HG03442 (cell line): ENCODE results near the gene HRH3.

Experiments
- ATAC-seq: cut with Tn5 transposase; IDR thresholded peaks from one replicate; pipeline ENCODE4 v1.9.1; 2021; ENCODE audit warnings: mild to moderate bottlenecking, moderate library complexity; ENCODE audit not compliant: unreplicated experiment

The HRH3 gene

DNA sequence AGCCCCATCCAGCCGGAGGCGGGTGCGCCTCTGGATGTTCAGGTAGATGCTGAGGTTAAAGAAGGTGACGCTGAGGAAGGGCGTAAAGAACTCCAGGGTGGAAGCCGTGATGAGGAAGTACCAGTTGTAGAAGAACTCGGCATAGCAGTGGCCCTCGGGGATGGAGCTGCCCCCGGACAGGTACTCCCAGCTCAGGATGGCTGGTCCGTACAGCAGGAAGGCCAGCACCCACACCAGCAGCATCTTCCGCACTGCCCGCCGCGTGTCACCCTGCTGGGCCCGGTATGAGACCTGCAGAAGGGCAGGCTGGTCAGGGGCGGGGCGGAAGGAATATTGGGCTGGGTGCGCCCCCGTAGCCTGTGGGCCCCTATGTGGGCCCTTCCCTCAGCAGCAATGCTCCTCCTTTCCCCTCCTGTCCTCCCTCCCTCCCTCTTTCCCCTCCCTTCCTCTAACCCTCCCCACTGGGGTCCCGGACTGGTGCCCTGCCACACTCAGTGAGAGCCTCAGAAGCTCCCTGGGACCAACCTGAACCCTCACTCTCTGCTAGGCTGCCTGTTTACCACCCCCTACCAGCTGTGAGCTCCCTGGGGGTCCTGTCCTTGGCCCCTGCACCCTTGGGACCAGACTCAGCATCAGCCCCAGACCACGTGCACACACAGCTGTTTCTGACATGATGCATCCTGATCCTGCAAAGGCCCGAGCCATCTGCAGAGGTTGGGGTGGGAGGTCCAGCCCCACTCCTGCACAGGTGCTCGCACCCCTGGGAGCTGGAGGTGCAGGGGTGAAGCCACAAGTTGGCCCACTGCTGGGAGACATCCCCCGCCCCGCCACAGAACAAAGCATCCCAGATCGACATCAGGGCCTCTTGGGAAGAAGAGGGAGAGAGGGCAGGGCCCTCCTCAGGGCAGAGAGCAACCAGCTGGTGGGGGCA, 3.2 kb downstream of the HRH3 start:
- no peak for ATAC-seq

DNA sequence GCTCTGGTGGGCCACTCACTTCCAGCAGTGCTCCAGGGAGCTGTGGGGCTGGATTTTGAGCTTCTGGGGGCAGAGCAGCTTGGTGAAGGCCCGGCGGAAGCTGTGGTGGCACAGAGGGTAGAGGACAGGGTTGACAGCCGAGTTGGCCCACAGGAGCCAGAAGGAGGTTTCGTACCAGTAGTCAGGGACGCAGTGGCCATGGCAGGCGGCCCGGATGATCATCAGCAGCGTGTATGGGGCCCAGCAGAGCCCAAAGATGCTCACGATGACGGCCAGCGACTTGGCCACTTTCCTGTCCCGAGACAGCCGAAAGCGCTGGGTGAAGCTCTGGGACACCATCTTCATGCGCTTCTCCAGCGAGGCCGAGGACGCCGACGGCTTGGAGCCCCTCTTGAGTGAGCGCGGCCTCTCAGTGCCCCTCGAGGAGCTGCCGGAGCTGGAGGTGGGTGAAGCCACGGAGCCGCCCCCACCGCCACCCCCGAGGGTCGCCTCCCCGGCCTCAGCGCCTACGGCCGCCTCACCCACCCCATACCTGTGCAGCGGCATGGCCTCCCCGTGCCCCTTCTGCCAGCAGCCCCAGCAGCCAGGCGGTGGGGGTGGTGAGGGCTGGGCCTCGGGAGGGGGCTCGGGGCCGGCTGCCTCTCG, 4.0 kb downstream of the HRH3 start:
- ATAC-seq, result no peak

GRCh38 chr20:62215020-62215990, 4.8 kb downstream of the HRH3 start:
- ATAC-seq, result no peak

DNA sequence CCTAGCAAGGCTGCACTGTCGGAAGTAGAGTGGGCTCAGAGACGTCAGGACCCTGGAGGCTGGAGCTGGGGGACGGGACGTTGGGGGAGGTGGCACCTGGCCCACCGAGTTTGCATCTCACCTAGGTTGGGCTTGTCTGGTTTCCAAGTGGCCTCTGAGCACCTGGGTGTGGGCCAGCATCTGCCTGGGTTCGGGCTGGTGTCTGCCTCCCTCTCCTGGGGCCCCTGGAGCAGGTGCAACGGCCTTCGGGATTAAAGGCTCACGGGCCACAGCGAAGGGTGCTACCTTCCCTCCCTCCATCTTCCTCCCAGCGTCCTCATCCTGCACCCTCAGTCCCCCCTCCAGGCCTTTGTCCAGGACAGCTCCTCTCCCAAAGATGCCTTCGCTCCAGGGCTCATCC, 6.0 kb downstream of the HRH3 start:
- ATAC-seq, result no peak

DNA sequence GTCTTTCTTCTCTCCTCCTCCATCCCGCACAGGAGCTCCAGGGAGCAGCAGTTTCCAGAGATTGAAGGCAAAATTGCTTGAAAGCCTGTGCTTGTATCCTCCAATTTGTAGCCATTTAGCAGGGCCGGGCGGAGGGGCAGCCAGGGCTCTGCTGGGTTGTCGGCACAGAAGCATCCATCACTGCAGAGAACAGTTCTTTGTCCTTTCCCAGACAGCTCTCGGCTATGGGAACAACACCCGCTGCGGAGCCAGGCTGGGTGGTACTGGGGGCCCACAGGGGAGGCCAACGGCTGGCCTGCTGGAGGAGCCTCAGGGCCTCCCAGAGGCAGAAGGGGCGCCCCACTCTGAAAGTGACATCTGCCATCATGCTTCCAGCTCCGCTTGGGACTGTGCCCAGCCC, 7.8 kb downstream of the HRH3 start:
- no peak for ATAC-seq

GRCh38 chr20:62211769-62212288, 8.2 kb downstream of the HRH3 start:
- no peak for ATAC-seq

DNA sequence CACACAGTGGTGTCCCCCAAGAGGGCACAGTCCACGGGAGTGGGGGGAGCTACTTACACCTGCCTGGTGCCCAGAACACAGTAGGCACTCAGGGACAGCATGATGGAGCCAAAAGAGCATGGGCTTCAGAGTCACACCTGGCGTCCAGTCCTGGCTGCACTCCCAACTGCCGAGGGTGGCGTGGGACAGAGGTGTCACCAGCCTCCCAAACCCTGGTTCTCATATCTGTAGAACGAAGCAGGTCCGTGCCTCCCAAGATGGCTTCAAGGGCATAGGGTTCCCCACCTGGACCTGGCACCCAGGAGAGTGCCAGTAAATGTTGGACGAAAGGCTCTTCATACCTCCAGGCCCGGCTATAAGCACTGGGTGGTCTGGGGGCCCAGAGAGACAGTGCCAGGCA, 8.9 kb downstream of the HRH3 start:
- ATAC-seq, result no peak

DNA sequence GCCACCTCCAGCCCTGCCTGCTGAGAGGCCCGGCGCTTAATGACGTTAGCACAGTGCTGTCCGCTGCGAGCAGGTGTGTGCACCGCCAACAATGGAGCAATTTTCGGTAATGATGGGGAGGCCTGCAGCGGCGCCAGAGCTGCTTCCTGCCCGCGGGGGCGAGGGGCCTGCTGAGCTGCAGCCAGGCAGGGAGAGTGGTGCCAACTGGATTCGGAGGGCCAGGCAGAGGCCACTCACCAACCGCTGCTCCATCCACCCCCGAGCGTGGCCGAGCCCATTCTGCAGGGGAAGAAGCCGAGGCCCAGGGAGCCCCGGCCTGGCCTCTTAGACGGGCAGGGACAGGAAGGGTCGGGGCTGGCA, 9.6 kb downstream of the HRH3 start:
- ATAC-seq, result no peak

GRCh38 chr20:62209850-62210495, 10.1 kb downstream of the HRH3 start:
- ATAC-seq, result no peak

GRCh38 chr20:62208795-62209755, 11.0 kb downstream of the HRH3 start:
- no peak for ATAC-seq

DNA sequence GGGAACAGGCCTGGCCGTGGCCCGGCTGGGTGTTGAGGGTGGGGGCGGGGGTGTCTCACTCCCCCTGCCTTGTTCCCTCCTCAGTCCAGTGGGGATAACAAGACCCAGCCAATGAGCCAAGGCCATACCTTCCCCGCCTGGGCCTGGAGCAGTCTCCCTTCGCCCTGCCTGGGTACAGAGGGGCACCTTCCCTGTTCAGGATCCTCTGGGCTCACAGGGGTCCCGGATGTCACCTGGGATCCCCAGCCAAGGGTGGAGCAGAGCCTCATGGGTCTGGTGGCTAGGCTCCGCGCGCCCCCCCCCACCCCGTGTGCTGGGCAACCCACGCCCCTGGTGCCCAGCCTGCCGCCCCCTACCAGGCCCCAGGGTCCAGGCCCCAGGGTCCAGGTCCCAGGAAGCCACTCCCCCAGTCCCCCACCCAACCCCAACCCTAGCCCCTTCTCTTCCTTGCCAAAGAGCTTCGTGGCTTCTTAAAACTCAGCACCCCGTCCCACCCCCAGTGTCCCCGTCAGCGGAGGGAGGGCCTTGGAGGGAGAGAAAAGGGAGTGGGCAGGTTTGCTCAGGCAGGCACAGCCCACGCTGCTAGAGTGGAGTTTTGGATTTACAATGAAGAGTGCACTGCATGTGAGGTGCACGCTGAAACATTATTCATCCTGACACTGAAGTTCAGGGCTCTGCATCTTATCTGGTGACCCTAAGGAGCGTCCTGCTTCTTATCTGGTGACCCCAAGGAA, 11.8 kb downstream of the HRH3 start:
- ATAC-seq, result no peak

DNA sequence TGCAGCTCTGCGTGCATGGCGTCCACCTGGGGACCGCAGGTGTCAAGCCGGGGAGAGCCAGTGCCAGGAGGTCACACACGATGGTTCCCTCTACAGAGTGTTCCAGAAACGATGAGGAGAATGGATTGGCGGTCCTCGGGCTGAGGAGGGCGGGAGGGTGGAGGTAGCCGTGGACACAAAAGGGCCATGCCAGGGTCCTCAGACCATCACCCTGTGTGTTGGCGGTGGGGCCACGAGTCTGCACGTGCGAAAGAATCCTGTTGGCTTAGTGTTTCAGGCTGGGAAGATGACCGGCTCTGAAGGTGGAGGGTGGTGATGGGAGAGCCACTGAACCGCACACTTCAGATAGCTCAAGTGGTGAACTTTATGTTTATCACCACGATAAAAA, 13.7 kb downstream of the HRH3 start:
- ATAC-seq, result no peak

GRCh38 chr20:62205618-62206387, 14.3 kb downstream of the HRH3 start:
- no peak for ATAC-seq

DNA sequence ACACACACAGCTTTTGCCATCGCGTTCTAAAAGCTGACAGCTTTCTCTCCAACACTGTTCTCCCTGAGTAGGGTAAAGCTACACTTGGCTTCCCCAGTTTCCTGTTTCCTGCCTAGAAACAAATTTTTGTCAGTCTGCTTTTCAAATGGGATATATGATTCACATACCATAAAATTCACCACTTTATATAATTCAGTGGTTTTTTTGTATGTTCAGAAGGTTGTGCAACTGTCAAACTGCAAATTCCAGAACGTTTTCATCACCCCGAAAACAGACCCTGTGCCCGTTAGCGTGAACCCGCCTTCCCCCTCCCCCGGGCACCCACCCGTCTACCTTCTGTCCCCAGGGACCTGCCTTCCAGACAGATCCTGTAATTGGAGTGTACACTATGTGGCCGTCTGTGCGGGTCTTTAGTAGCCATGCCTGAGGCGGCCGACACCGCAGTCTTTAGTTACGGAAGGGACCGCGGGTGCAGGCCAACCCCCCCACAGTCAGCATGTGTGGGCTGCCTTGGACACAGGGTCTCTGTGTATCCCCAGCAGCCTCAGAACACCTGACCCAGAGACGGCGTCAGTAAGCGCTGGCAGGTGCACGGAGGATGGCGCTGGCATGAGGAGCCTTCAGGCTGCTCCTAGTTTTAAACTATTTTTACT, 16.6 kb downstream of the HRH3 start:
- ATAC-seq, result no peak

- no peak for ATAC-seq
These were observed 17.3 kb downstream of the HRH3 start for GRCh38 chr20:62202676-62203377.

- no peak for ATAC-seq
These were observed 18.0 kb downstream of the HRH3 start for GRCh38 chr20:62202083-62202395.
